PC-3 (cell line): ENCODE data around the gene NUCB1.

ENCODE experiments used
- EZH2 ChIP-seq: fragments of 300-600 bp; sonication (generic); IDR thresholded peaks from one replicate; pipeline ENCODE4 v1.6.1; 2017; ENCODE audit warnings: antibody characterized with exemption, mild to moderate bottlenecking, low read length; ENCODE audit not compliant: unreplicated experiment
- TF ChIP-seq, protein P1 (sequence below): fragments of 300-600 bp; sonication (generic); conservative IDR thresholded peaks from 2 replicates; pipeline ENCODE4 v1.5.1; 2017; ENCODE audit warnings: antibody characterized with exemption, low read depth, mild to moderate bottlenecking, low read length

GRCh38 chr19:48907671-48908070, 7.6 kb downstream of the NUCB1 start:
- TF ChIP-seq, protein P1, sequence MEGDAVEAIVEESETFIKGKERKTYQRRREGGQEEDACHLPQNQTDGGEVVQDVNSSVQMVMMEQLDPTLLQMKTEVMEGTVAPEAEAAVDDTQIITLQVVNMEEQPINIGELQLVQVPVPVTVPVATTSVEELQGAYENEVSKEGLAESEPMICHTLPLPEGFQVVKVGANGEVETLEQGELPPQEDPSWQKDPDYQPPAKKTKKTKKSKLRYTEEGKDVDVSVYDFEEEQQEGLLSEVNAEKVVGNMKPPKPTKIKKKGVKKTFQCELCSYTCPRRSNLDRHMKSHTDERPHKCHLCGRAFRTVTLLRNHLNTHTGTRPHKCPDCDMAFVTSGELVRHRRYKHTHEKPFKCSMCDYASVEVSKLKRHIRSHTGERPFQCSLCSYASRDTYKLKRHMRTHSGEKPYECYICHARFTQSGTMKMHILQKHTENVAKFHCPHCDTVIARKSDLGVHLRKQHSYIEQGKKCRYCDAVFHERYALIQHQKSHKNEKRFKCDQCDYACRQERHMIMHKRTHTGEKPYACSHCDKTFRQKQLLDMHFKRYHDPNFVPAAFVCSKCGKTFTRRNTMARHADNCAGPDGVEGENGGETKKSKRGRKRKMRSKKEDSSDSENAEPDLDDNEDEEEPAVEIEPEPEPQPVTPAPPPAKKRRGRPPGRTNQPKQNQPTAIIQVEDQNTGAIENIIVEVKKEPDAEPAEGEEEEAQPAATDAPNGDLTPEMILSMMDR = no peak
- no peak for TF ChIP-seq EZH2
